ENCODE data around the gene CTSK. TPM values are rescaled to one million over a fixed set of nuclear protein-coding genes. Genes with fewer than 3 reads are reported as not detected.

CTSK gene
- total and polyA plus RNA-seq, 2 of the 4 experiments (the other 2 are of a cell fraction), result 7.7 to 15.1 TPM

- H4K91ac ChIP-seq (ENCODE audit: insufficient read depth, low read depth, low read length), result no peak overlapping the region
- no peak overlapping the region for H3K14ac ChIP-seq (replicated peaks; ENCODE audit: low read depth, low read length)
- no peak overlapping the region for H3K27ac ChIP-seq (ENCODE audit: insufficient read depth, low read length)
- no peak overlapping the region for H3K9ac ChIP-seq (ENCODE audit: low read depth, low read length)
- no peaks in the 10 kb centered on the region for H3K9me1 ChIP-seq (ENCODE audit: insufficient read depth, low read length)
- dilution Hi-C loops (cut with HindIII; ENCODE audit: low sequenced_read_pairs, unreplicated experiment) (no loop called here), intact Hi-C loops (cut with micrococcal nuclease) (no loop called here), in situ Hi-C loops (cut with MboI; ENCODE audit: low sequenced_read_pairs) (no loop called here)
- no peak overlapping the region for H2AFZ ChIP-seq (replicated peaks; ENCODE audit: low read length, poor library complexity)
- no CpG with 5 or more reads among the region's 1 CpG for WGBS, 2 experiments (ENCODE audit: extremely low coverage in 2 of 2, insufficient read length in 1 of 2)
- H3K23ac ChIP-seq (ENCODE audit: low read depth, low read length), result no peak overlapping the region
- DNase-seq, result peak; percentile 13
- no peaks in the 10 kb centered on the region for H3K79me1 ChIP-seq (ENCODE audit: low read depth in 1 of 2, low read length in 2 of 2)
- no peak overlapping the region for H3K18ac ChIP-seq (ENCODE audit: low read depth, low read length)
- H2BK15ac ChIP-seq (ENCODE audit: low read depth, low read length), result no peak overlapping the region
- no peaks in the 10 kb centered on the region for H3K27me3 ChIP-seq (ENCODE audit: control insufficient read depth, insufficient read depth, low read length)
- ChIA-PET CTCF (no interaction called here), POLR2A (ENCODE audit: unreplicated experiment) (no interaction called here)
- no peak overlapping the region for H4K8ac ChIP-seq (ENCODE audit: low read depth in 2 of 2, low read length in 2 of 2)
- H2BK5ac ChIP-seq (ENCODE audit: low read depth, low read length, poor library complexity, severe bottlenecking), result no peak overlapping the region
- no peaks in the 10 kb centered on the region for H4K20me1 ChIP-seq (ENCODE audit: insufficient read depth, low read length)
- no peak overlapping the region for H3K4ac ChIP-seq (ENCODE audit: low read depth, low read length)
- BruUV-seq (replicated peaks), result no TSS peak
- no peak overlapping the region for H2AK5ac ChIP-seq (ENCODE audit: low read depth, low read length)
- no peak overlapping the region for H2AK9ac ChIP-seq (replicated peaks; ENCODE audit: low read depth, low read length, poor library complexity)
- H4K5ac ChIP-seq (ENCODE audit: low read depth, low read length), result no peak overlapping the region
- H3K9me3 ChIP-seq (ENCODE audit: control insufficient read depth, insufficient read depth, low read length), result no peaks in the 10 kb centered on the region
- no peaks in the 10 kb centered on the region for H3K36me3 ChIP-seq (ENCODE audit: control insufficient read depth, insufficient read depth, low read length)
- H3K4me2 ChIP-seq (ENCODE audit: low read depth, low read length), result no peak overlapping the region
- H3K4me3 ChIP-seq (ENCODE audit: insufficient read depth, low read depth, low read length), result no peak overlapping the region
- peaks cover 2% of the 10 kb centered on the region; the same call in 1 of the 2 replicates for H3K4me1 ChIP-seq (ENCODE audit: control insufficient read depth, insufficient read depth, low read length)
- ATAC-seq (ENCODE audit: low read depth), result no peak
- no peak overlapping the region for H2BK20ac ChIP-seq (ENCODE audit: low read depth, low read length)
- H2BK120ac ChIP-seq (ENCODE audit: low read depth, low read length), result no peak overlapping the region
- TF ChIP-seq CTCF (conservative IDR thresholded peaks at IDR 0.05; ENCODE audit: low read depth, low read length) (no peak), RCOR1 (IDR thresholded peaks at IDR 0.05; ENCODE audit: insufficient replicate concordance, low read length) (no peak), MAZ (IDR thresholded peaks at IDR 0.05; ENCODE audit: borderline replicate concordance, low read depth, low read length) (no peak), MAFK (IDR thresholded peaks at IDR 0.05; ENCODE audit: low read depth, low read length) (no peak), POLR2A (IDR thresholded peaks at IDR 0.05; ENCODE audit: low read depth, low read length) (no peak), FOS (IDR thresholded peaks at IDR 0.05; ENCODE audit: low read depth, low read length) (no peak), RAD21 (IDR thresholded peaks at IDR 0.05; ENCODE audit: low read length) (no peak), CHD1 (IDR thresholded peaks at IDR 0.05; ENCODE audit: low read depth, low read length) (no peak), ELK1 (IDR thresholded peaks at IDR 0.05; ENCODE audit: borderline replicate concordance, low read depth, low read length) (no peak)
- H3K56ac ChIP-seq (ENCODE audit: extremely low read depth, insufficient read depth, low read length), result no peak overlapping the region
Observed at GRCh38 chr1:150778409-150778808, 29.7 kb downstream of the CTSK start.

Data from IMR-90 (cell line).